Measurements from ENCODE around the gene TRIM63.
"Not testable (repeated sequence)": the region's sequence is repeated elsewhere in the genome, so short reads cannot be mapped to it uniquely, and the experiment has no call there.

Gene TRIM63

GRCh38 chr1:26067432-26067911 lies at the start of gene TRIM63:
TSS of gene TRIM63 (minus strand) at chr1:26067630. CDS start at chr1:26067494, 136 bp downstream.
- DNase-seq = no peak

GRCh38 chr1:26114165-26114927 lies 46.9 kb upstream of the TRIM63 start:
- no peak for DNase-seq

GRCh38 chr1:26112407-26112775 lies 45.0 kb upstream of the TRIM63 start:
- peak; percentile 79 for DNase-seq

- DNase-seq = peak; percentile 97
These were observed 44.3 kb upstream of the TRIM63 start, which contains the start of gene PDIK1L for GRCh38 chr1:26111530-26112406. TSS of gene PDIK1L (plus strand) at chr1:26111824. CDS start at chr1:26114309, 2,485 bp downstream.

- DNase-seq = peak; percentile 67
These were observed 43.5 kb upstream of the TRIM63 start for GRCh38 chr1:26110731-26111529.

GRCh38 chr1:26109229-26110164 lies 42.1 kb upstream of the TRIM63 start:
- no peak for DNase-seq

GRCh38 chr1:26105226-26105548 lies 37.8 kb upstream of the TRIM63 start:
- DNase-seq = not testable (repeated sequence)

- DNase-seq = no peak
These were observed 35.1 kb upstream of the TRIM63 start for GRCh38 chr1:26102526-26102925.

GRCh38 chr1:26102119-26102518 lies 34.7 kb upstream of the TRIM63 start:
- DNase-seq = no peak

- not testable (repeated sequence) for DNase-seq
These were observed 32.8 kb upstream of the TRIM63 start for GRCh38 chr1:26100204-26100603.

GRCh38 chr1:26099780-26100179 lies 32.4 kb upstream of the TRIM63 start:
- DNase-seq = no peak

- no peak for DNase-seq
These were observed 31.2 kb upstream of the TRIM63 start for GRCh38 chr1:26098602-26099001.

- no peak for DNase-seq
These were observed 30.3 kb upstream of the TRIM63 start for GRCh38 chr1:26097696-26098095.

- DNase-seq = no peak
These were observed 29.0 kb upstream of the TRIM63 start for GRCh38 chr1:26096471-26096870.

- DNase-seq = peak; percentile 76
These were observed 27.4 kb upstream of the TRIM63 start for GRCh38 chr1:26094677-26095383.

GRCh38 chr1:26094076-26094669 lies 26.7 kb upstream of the TRIM63 start:
- DNase-seq = no peak

GRCh38 chr1:26093569-26093968 lies 26.1 kb upstream of the TRIM63 start:
- DNase-seq = not testable (repeated sequence)

GRCh38 chr1:26092422-26092821 lies 25.0 kb upstream of the TRIM63 start:
- no peak for DNase-seq

- DNase-seq = no peak
These were observed 23.5 kb upstream of the TRIM63 start for GRCh38 chr1:26090893-26091292.

- no peak for DNase-seq
These were observed 21.7 kb upstream of the TRIM63 start for GRCh38 chr1:26089125-26089524.

- DNase-seq = no peak
These were observed 17.4 kb upstream of the TRIM63 start for GRCh38 chr1:26084844-26085243.
